DND-41 (cell line): Measurements from ENCODE around the gene LAMC3.
"Not testable (repeated sequence)": the region's sequence is repeated elsewhere in the genome, so short reads cannot be mapped to it uniquely, and the experiment has no call there.

ENCODE experiments used
- ATAC-seq: fragments of 200-7000 bp; cut with Tn5 transposase; 3 replicates; pipeline ENCODE4 v1.9.1; 2021; ENCODE audit warnings: low read depth; ENCODE audit not compliant: insufficient read depth
- DNase-seq: peaks from one replicate; pipeline ENCODE4 v3.0.0-alpha.2; 2020
- H2AFZ ChIP-seq: 2 replicates; pipeline ENCODE4 v1.6.0; 2012; ENCODE audit warnings: low read depth, low read length
- H3K27ac ChIP-seq: 2 replicates; pipeline ENCODE4 v1.5.1; 2012; ENCODE audit warnings: low read length, inconsistent platforms
- H3K27me3 ChIP-seq: fragments of 200-600 bp; sonication (generic); 2 replicates; pipeline ENCODE4 v1.6.0; 2012; ENCODE audit warnings: low read length, mild to moderate bottlenecking, inconsistent platforms; ENCODE audit not compliant: insufficient read depth, poor library complexity
- H3K36me3 ChIP-seq: 2 replicates; pipeline ENCODE4 v1.5.1; 2012; ENCODE audit warnings: low read length, inconsistent platforms; ENCODE audit not compliant: insufficient read depth
- H3K4me1 ChIP-seq: 2 replicates; pipeline ENCODE4 v1.5.1; 2012; ENCODE audit warnings: mild to moderate bottlenecking, low read length; ENCODE audit not compliant: insufficient read depth
- H3K4me2 ChIP-seq: 2 replicates; pipeline ENCODE4 v1.6.0; 2012; ENCODE audit warnings: mild to moderate bottlenecking, moderate library complexity, low read length, inconsistent platforms; ENCODE audit not compliant: insufficient read depth
- H3K4me3 ChIP-seq, 2 experiments: fragments of 200-600 bp in 1 of 2; shearing (Covaris generic) in 1 of 2; 2 replicates each; pipeline ENCODE4 v1.5.1; 2012 to 2016; ENCODE audit warnings: inconsistent platforms in 2 of 2, low read length in 2 of 2, mild to moderate bottlenecking in 2 of 2, low read depth in 1 of 2, moderate library complexity in 1 of 2
- H3K79me2 ChIP-seq: 2 replicates; pipeline ENCODE4 v1.6.0; 2012; ENCODE audit warnings: low read length, inconsistent platforms; ENCODE audit not compliant: insufficient read depth
- H3K9ac ChIP-seq: 2 replicates; pipeline ENCODE4 v1.6.0; 2012; ENCODE audit warnings: low read depth, mild to moderate bottlenecking, inconsistent platforms, low read length, moderate library complexity
- H3K9me3 ChIP-seq: 2 replicates; pipeline ENCODE4 v1.5.1; 2012; ENCODE audit warnings: low read length, moderate library complexity, mild to moderate bottlenecking, inconsistent platforms; ENCODE audit not compliant: insufficient read depth, severe bottlenecking
- H4K20me1 ChIP-seq: 2 replicates; pipeline ENCODE4 v1.6.0; 2012; ENCODE audit warnings: low read length; ENCODE audit not compliant: insufficient read depth
- EZH2 ChIP-seq: IDR thresholded peaks from 3 replicates; pipeline ENCODE4 v1.6.1; 2012; ENCODE audit warnings: borderline replicate concordance, low read depth, mild to moderate bottlenecking, moderate library complexity, low read length, inconsistent platforms; ENCODE audit not compliant: severe bottlenecking
- TF ChIP-seq, protein P1 (sequence below): IDR thresholded peaks from 2 replicates; pipeline ENCODE4 v1.5.1; 2012; ENCODE audit warnings: borderline replicate concordance, low read length, moderate library complexity, mild to moderate bottlenecking; ENCODE audit not compliant: poor library complexity, severe bottlenecking; ENCODE audit errors: extremely low read depth

The LAMC3 gene

GRCh38 chr9:130999245-130999623 is 9.7 kb upstream of the LAMC3 start:
- Histone ChIP-seq H3K36me3 (no peaks in the 10 kb centered on the region), H3K79me2 (no peaks in the 10 kb centered on the region), H3K4me2 (no peak overlapping the region), H3K9ac (no peak overlapping the region), H3K4me1 (no peaks in the 10 kb centered on the region), H2AFZ (no peak overlapping the region), H4K20me1 (peaks cover 8% of the 10 kb centered on the region; the same call in 1 of the 2 replicates), H3K27me3 (peaks cover 9% of the 10 kb centered on the region), H3K9me3 (no peaks in the 10 kb centered on the region), H3K4me3 (no peak overlapping the region), H3K27ac (no peak overlapping the region)
- ATAC-seq (no peak), DNase-seq (no peak)
- no peak for TF ChIP-seq EZH2
- TF ChIP-seq, protein P1, sequence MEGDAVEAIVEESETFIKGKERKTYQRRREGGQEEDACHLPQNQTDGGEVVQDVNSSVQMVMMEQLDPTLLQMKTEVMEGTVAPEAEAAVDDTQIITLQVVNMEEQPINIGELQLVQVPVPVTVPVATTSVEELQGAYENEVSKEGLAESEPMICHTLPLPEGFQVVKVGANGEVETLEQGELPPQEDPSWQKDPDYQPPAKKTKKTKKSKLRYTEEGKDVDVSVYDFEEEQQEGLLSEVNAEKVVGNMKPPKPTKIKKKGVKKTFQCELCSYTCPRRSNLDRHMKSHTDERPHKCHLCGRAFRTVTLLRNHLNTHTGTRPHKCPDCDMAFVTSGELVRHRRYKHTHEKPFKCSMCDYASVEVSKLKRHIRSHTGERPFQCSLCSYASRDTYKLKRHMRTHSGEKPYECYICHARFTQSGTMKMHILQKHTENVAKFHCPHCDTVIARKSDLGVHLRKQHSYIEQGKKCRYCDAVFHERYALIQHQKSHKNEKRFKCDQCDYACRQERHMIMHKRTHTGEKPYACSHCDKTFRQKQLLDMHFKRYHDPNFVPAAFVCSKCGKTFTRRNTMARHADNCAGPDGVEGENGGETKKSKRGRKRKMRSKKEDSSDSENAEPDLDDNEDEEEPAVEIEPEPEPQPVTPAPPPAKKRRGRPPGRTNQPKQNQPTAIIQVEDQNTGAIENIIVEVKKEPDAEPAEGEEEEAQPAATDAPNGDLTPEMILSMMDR: no peak

GRCh38 chr9:131000526-131000925 is 8.4 kb upstream of the LAMC3 start:
- not testable (repeated sequence) for H3K79me2 ChIP-seq, H3K4me3 ChIP-seq, H3K27me3 ChIP-seq, H3K9me3 ChIP-seq, H3K4me1 ChIP-seq, H4K20me1 ChIP-seq, H3K27ac ChIP-seq, H3K36me3 ChIP-seq, H3K4me2 ChIP-seq, H2AFZ ChIP-seq, ATAC-seq, DNase-seq, H3K9ac ChIP-seq

GRCh38 chr9:131001021-131001420 is 8.0 kb upstream of the LAMC3 start:
- Histone ChIP-seq H4K20me1 (peaks cover 4% of the 10 kb centered on the region; the same call in 1 of the 2 replicates), H3K4me3 (no peak overlapping the region), H3K79me2 (no peaks in the 10 kb centered on the region), H3K9me3 (no peaks in the 10 kb centered on the region), H3K4me2 (no peak overlapping the region), H3K4me1 (no peaks in the 10 kb centered on the region), H3K27me3 (peaks cover 9% of the 10 kb centered on the region), H3K9ac (no peak overlapping the region), H3K27ac (no peak overlapping the region), H3K36me3 (no peaks in the 10 kb centered on the region), H2AFZ (no peak overlapping the region)
- TF ChIP-seq EZH2: no peak
- TF ChIP-seq, protein P1: no peak
- DNase-seq (no peak), ATAC-seq (no peak)

DNA sequence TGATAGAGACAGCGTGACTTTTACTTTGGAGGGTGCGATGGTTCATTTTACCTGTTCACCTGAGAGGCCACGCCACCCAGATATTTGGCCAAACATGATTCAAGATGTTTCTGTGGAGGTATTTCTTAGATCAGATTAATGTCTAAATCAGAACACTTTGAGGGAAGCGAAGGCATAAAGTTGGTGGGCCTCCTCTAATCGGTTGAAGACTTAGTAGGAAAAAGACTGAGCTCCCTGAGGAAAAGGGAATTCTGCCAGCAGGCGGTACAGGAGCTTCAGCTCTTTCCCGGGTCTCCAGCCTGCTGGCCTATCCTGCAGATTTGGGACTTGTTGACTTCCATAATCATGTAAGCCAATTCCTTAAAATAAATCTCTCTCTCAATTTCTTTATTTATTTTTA is 7.0 kb upstream of the LAMC3 start:
- no peak for DNase-seq
- Histone ChIP-seq H3K27me3 (peaks cover 9% of the 10 kb centered on the region), H3K9me3 (no peaks in the 10 kb centered on the region), H3K27ac (no peak overlapping the region), H3K36me3 (no peaks in the 10 kb centered on the region), H3K79me2 (no peaks in the 10 kb centered on the region), H2AFZ (no peak overlapping the region), H4K20me1 (peaks cover 4% of the 10 kb centered on the region; the same call in 1 of the 2 replicates), H3K9ac (no peak overlapping the region), H3K4me2 (no peak overlapping the region), H3K4me1 (no peaks in the 10 kb centered on the region), H3K4me3 (no peak overlapping the region)
- no peak for TF ChIP-seq EZH2
- TF ChIP-seq, protein P1: no peak
- no peak for ATAC-seq
